ENCODE data around the gene POLR3A. TPM values are rescaled to one million over a fixed set of nuclear protein-coding genes. Genes with fewer than 3 reads are reported as not detected.

POLR3A gene
- total and polyA plus RNA-seq, 2 donors (not counting 1 experiment from before 2014, with no cell fraction given): 5.4 to 18.4 TPM

GRCh38 chr10:78013564-78013963 lies 15.8 kb downstream of the POLR3A start:
- WGBS (ENCODE audit: insufficient coverage): 100% methylated on average over 1 of the region's 1 CpG
- ChIA-PET CTCF (no interaction called here), POLR2A (no interaction called here)
- H3K27ac Mint-ChIP-seq: no peak overlapping the region
- Histone ChIP-seq H3K27me3 (replicated peaks in 1 of 4; ENCODE audit: control extremely low read depth in 1 of 4, control insufficient read depth in 3 of 4, insufficient read depth in 4 of 4, low read length in 3 of 4) (no peaks in the 10 kb centered on the region), H3K9me3 (ENCODE audit: control extremely low read depth in 1 of 3, control insufficient read depth in 2 of 3, insufficient read depth in 1 of 3, low read length in 2 of 3) (no peaks in the 10 kb centered on the region), H3K4me2 (replicated peaks; ENCODE audit: low read depth, low read length, poor library complexity, severe bottlenecking) (no peak overlapping the region), H3K27ac (ENCODE audit: low read length in 2 of 2) (no peak overlapping the region), H3K79me2 (ENCODE audit: control insufficient read depth, insufficient read depth, low read length) (no peaks in the 10 kb centered on the region), H3K9ac (ENCODE audit: low read length) (no peak overlapping the region), H4K20me1 (ENCODE audit: control insufficient read depth, insufficient read depth, low read length, poor library complexity, severe bottlenecking) (no peaks in the 10 kb centered on the region), H3K4me3 (ENCODE audit: control extremely low read depth in 1 of 5, extremely low read depth in 1 of 5, insufficient read depth in 1 of 5, low read depth in 2 of 5, low read length in 4 of 5) (no peak overlapping the region), H2AFZ (ENCODE audit: insufficient read depth, low read depth, low read length, poor library complexity, severe bottlenecking) (no peak overlapping the region), H3K4me1 (ENCODE audit: control insufficient read depth in 2 of 2, insufficient read depth in 2 of 2, low read length in 2 of 2) (no peaks in the 10 kb centered on the region), H3K36me3 (replicated peaks in 1 of 2; ENCODE audit: control extremely low read depth in 1 of 2, control insufficient read depth in 1 of 2, extremely low read depth in 1 of 2, insufficient read depth in 2 of 2, low read length in 1 of 2) (peaks cover 12 to 82% of the 10 kb centered on the region in 2 experiments)
- no peaks in the 10 kb centered on the region for H3K27me3 Mint-ChIP-seq
- H3K4me1 Mint-ChIP-seq: no peaks in the 10 kb centered on the region
- no peak for ATAC-seq (ENCODE audit: low read depth)
- H3K9me3 Mint-ChIP-seq (ENCODE audit: insufficient read depth): no peaks in the 10 kb centered on the region
- TF ChIP-seq CTCF (IDR thresholded peaks at IDR 0.05): no peak
- intact Hi-C loops (cut with micrococcal nuclease): no loop called here
- no peak overlapping the region for H3K4me3 Mint-ChIP-seq
- no peak for DNase-seq

DNA sequence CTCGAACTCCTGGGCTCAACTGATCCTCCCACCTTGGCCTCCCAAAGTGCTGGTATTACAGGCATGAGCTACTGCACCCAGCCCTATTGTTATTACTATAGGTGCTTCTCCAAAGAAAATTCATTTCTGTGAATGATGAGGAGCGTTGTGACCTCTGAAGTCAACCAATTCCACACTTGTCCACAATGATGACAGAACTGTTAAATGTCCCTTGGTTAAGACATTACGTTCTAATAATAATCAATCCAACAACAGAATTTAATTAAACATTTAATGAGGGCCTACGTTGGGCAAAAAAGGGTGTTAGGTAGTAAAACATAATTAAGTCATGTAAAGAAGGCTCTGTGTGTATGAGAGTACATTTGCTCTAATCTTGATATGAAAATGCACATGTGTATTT lies 18.2 kb downstream of the POLR3A start:
- no peak overlapping the region for H3K27ac Mint-ChIP-seq
- no peak overlapping the region for H3K9ac ChIP-seq (ENCODE audit: low read length)
- no peak overlapping the region for H3K4me3 Mint-ChIP-seq
- no peaks in the 10 kb centered on the region for H3K9me3 Mint-ChIP-seq (ENCODE audit: insufficient read depth)
- no peaks in the 10 kb centered on the region for H3K27me3 Mint-ChIP-seq
- H3K27me3 ChIP-seq (replicated peaks in 1 of 4; ENCODE audit: control extremely low read depth in 1 of 4, control insufficient read depth in 3 of 4, insufficient read depth in 4 of 4, low read length in 3 of 4): no peaks in the 10 kb centered on the region
- no peaks in the 10 kb centered on the region for H4K20me1 ChIP-seq (ENCODE audit: control insufficient read depth, insufficient read depth, low read length, poor library complexity, severe bottlenecking)
- no peak overlapping the region for H3K27ac ChIP-seq (ENCODE audit: low read length in 2 of 2)
- no peak overlapping the region for H3K4me3 ChIP-seq (ENCODE audit: control extremely low read depth in 1 of 5, extremely low read depth in 1 of 5, insufficient read depth in 1 of 5, low read depth in 2 of 5, low read length in 4 of 5)
- no peak overlapping the region for H2AFZ ChIP-seq (ENCODE audit: insufficient read depth, low read depth, low read length, poor library complexity, severe bottlenecking)
- TF ChIP-seq EZH2 (IDR thresholded peaks at IDR 0.05; ENCODE audit: borderline replicate concordance, insufficient read depth, low read depth, low read length, poor library complexity, severe bottlenecking): no peak
- TF ChIP-seq CTCF (IDR thresholded peaks at IDR 0.05): no peak
- POLR2A ChIA-PET: no interaction called here
- ATAC-seq (ENCODE audit: low read depth): no peak
- no peaks in the 10 kb centered on the region for H3K9me3 ChIP-seq (ENCODE audit: control extremely low read depth in 1 of 3, control insufficient read depth in 2 of 3, insufficient read depth in 1 of 3, low read length in 2 of 3)
- no CpG with 5 or more reads among the region's 4 CpGs for WGBS (ENCODE audit: insufficient coverage)
- no peaks in the 10 kb centered on the region for H3K79me2 ChIP-seq (ENCODE audit: control insufficient read depth, insufficient read depth, low read length)
- H3K4me2 ChIP-seq (replicated peaks; ENCODE audit: low read depth, low read length, poor library complexity, severe bottlenecking): no peak overlapping the region
- no peak for DNase-seq
- intact Hi-C loops (cut with micrococcal nuclease): no loop called here
- H3K36me3 ChIP-seq (replicated peaks in 1 of 2; ENCODE audit: control extremely low read depth in 1 of 2, control insufficient read depth in 1 of 2, extremely low read depth in 1 of 2, insufficient read depth in 2 of 2, low read length in 1 of 2): peaks cover 16 to 80% of the 10 kb centered on the region in 2 experiments
- CTCF ChIA-PET: no interaction called here
- H3K4me1 ChIP-seq (ENCODE audit: control insufficient read depth in 2 of 2, insufficient read depth in 2 of 2, low read length in 2 of 2): no peaks in the 10 kb centered on the region
- H3K4me1 Mint-ChIP-seq: no peaks in the 10 kb centered on the region

Data from B cell (primary cell).